Measurements from ENCODE around the gene CTBP2.

- TF ChIP-seq CTCF (IDR thresholded peaks at IDR 0.05) (no peak), POLR2A (IDR thresholded peaks at IDR 0.05) (no peak)
Observed at GRCh38 chr10:125130260-125130659, 30.1 kb downstream of the CTBP2 start.
